HS-27A (cell line): ENCODE measurements around the gene COQ8A.

Experiments used
- DNase-seq: peaks from one replicate; pipeline ENCODE4 v3.0.0-alpha.2; 2012; ENCODE audit warnings: low read depth, missing footprints

COQ8A gene

GRCh38 chr1:226974544-226975258 is 34.6 kb downstream of the COQ8A start:
- DNase-seq: no peak

- DNase-seq: no peak
Measured at GRCh38 chr1:226975259-226976250, 35.5 kb downstream of the COQ8A start.

- no peak for DNase-seq
Measured at GRCh38 chr1:226976276-226976977, 36.3 kb downstream of the COQ8A start.

GRCh38 chr1:226976978-226977642 is 37.0 kb downstream of the COQ8A start:
- DNase-seq: no peak

DNA sequence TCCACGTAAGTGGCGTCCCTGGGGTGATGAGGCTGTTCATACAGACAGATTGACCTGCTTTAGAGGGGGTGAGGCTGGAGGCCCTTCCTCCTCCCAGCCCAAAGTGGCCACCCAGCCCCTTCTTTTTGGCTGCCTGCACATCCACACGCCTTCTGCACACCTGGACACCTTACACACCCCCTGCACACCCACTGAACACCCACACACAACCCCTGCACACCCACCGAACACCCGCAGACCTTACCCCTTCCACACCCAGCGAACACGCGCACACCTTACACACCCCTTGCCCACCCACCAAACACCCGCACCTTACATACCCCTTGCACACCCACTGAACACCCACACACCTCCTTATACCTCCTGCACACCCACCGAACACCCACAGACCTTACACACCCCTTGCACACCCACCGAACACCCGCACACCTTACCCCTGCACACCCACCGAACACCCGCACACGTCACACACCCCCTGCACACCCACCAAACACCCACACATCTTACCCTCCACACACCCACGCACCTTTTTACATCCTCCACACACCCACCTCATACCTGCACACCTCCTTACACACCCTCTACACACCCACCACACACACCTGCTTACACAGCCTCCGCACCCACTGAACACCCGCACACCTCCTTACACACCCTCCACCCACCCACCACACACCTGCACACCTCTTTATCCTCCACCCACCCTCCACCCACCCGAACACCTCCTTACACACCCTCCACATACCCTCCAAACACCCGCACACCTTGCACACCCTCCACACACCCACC is 37.7 kb downstream of the COQ8A start:
- no peak for DNase-seq

DNA sequence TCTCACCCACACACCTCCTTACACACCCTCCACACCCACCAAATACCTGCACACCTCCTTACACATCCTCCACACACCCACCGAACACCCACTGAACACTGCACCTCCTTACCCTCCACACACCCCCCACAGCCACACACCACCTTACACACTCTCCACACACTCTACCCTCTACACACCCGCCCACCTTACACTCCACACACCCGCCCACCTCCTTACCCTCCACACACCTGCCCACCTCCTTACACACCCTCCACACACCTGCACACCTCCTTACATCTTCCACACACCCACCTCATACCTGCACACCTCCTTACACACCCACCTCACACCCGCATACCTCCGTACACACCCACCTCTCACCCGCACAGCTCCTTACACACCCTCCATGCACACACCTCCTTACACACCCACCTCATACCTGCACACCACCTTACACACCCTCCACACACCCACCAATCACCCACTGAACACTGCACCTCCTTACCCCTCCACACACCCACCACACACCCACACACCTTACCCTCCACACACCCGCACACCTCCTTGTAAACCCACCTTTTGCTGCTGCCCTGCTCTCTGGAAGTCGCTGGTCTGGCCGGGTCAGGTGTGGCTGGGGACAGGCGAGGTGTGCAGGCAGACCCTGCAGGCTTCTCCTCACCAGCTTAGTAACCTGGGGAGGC is 38.5 kb downstream of the COQ8A start:
- DNase-seq: no peak

- no peak for DNase-seq
Measured at GRCh38 chr1:226979115-226979516, 39.0 kb downstream of the COQ8A start.

- no peak for DNase-seq
Measured at GRCh38 chr1:226979517-226980121, 39.5 kb downstream of the COQ8A start.

DNA sequence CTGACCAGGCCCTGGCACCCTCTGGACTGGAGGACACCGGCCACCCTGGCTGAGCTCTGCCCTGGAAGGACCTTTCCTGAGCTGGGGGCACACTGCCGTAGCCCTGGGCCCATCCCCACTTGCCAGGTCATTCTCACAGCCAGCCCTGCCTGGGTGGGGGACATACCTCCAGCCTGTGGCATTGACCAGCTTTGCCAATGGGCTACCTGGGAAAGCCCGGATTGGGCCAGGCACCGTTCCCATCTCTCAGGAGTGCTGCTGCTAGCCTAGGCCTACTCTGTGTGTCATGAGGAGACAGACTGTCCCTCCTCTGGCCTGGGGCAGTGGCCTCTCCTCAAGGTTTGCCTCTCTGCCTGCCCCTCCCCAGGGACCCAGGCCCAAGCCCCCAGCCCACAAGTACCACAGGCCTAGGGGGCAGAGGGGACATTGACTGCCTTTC is 40.0 kb downstream of the COQ8A start:
- no peak for DNase-seq

GRCh38 chr1:226980565-226981385 is 40.7 kb downstream of the COQ8A start:
- no peak for DNase-seq

GRCh38 chr1:226981386-226981817 is 41.3 kb downstream of the COQ8A start:
- DNase-seq: no peak

- DNase-seq: no peak
Measured at GRCh38 chr1:226981838-226982237, 41.7 kb downstream of the COQ8A start.

DNA sequence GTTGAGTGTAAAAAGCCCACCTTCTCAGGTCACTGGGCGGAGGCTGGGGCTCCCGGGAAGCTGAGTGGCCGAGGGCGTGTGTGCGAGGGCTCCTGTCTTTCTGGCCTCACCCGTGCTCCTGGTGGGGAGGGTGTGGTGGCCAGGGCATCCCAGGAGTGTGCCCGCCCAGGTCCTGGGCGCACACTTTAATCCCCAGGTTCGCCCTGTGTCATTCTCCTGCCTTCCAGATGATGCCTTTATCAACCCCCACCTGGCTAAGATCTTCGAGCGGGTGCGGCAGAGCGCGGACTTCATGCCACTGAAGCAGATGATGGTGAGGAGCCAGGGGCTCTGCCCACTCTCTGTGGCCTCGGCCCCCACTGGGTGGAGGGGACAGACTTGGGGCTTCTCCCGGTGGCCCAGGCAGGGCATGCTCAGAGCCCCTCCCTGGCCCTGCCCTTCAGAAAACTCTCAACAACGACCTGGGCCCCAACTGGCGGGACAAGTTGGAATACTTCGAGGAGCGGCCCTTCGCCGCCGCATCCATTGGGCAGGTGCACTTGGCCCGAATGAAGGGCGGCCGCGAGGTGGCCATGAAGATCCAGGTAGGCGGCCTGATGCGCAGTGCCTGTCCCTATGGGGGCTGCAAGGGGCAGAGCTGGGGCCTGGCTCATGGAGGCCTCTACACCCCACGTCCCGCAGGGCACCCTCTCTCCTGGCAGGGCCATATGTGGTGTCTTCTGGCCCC is 42.5 kb downstream of the COQ8A start:
- no peak for DNase-seq

DNA sequence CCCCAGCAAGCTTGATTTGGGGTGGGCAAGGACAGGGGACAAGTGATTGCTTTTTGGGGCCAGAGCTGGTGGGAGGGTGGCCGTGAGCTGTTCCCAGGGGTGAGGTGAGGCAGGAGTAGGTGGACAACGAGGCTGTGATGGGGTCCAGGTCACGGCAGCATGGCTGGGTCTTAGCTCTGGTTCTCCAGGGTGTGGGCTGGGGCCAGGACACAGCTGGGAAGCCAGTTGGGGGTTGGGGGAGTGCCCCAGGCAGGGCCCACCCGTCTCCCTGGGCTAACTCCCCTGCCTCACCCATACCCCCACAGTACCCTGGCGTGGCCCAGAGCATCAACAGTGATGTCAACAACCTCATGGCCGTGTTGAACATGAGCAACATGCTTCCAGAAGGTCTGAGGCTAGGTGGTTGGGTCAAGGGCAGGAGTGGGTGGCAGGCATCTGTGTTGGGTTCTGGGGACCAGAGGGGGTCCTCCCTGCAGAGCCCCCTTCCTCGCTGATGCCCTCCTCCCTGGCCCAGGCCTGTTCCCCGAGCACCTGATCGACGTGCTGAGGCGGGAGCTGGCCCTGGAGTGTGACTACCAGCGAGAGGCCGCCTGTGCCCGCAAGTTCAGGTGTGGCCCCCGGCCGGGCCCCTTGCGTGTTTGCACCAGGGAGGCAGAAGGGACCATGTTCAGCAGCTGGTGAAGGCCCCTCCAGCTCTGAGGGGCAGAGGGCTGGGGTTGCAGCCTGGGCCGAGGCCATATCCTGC is 43.3 kb downstream of the COQ8A start:
- DNase-seq: no peak

GRCh38 chr1:226983992-226984364 is 43.9 kb downstream of the COQ8A start:
- no peak for DNase-seq

DNA sequence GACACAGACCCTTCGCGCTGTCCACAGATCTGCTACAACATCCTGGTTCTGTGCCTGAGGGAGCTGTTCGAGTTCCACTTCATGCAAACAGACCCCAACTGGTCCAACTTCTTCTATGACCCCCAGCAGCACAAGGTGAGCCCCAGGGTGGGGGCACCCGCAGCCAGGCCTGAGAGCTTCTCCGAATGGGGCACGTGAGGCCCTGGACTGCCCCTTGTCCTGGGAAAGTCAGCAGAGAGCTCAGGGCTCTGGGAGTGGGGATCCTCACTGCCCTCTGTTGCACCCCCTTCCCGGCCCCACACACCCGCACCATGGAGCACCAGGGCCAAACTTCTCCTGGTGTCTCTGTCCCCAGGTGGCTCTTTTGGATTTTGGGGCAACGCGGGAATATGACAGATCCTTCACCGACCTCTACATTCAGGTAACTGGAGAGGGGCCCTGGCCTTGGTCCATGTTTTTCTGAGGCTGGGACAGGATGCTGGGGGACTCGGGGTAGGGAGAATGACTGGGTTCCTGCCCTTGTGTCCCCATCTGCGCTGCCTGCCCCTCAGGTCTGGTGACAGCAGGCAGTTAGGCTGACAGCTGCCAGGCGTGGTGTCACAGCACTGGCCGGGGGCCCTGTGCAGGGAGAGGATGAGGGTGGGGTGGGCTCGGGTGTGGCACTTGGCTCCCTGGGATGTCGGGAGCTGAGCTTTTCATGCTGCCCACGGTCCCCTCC is 44.6 kb downstream of the COQ8A start:
- DNase-seq: no peak

DNA sequence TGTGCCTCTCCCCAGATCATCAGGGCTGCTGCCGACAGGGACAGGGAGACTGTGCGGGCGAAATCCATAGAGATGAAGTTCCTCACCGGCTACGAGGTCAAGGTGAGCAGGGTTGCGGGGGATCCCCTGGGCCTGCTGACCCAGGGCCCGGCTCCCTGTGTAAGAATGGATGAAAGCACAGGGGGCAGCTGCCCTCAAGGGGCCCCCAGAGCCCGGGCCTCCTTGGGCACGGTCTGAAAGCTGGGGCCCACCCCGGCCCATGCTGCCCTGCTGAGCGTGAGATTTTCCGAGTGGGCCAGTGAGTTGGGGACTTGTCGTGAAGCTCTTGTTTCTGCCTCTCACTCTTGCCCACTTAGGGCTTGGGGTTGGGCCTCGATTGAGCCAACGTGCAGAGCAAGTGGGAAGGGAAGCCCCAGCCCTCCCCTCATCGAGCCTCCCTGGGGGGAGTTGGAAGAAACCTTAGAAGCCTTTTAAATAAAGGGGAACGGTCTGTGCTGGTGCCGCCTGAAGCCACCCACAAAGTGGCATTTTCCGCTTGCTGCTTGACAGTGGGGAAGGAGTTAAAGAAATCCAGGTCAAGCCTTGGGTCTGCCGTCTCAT is 45.2 kb downstream of the COQ8A start:
- no peak for DNase-seq
